Measurements from ENCODE around the gene HAO2. TPM values are rescaled to one million over a fixed set of nuclear protein-coding genes. Genes with fewer than 3 reads are reported as not detected.

The HAO2 gene
- total RNA-seq, 1 experiment from 2014 or later = not detected

DNA sequence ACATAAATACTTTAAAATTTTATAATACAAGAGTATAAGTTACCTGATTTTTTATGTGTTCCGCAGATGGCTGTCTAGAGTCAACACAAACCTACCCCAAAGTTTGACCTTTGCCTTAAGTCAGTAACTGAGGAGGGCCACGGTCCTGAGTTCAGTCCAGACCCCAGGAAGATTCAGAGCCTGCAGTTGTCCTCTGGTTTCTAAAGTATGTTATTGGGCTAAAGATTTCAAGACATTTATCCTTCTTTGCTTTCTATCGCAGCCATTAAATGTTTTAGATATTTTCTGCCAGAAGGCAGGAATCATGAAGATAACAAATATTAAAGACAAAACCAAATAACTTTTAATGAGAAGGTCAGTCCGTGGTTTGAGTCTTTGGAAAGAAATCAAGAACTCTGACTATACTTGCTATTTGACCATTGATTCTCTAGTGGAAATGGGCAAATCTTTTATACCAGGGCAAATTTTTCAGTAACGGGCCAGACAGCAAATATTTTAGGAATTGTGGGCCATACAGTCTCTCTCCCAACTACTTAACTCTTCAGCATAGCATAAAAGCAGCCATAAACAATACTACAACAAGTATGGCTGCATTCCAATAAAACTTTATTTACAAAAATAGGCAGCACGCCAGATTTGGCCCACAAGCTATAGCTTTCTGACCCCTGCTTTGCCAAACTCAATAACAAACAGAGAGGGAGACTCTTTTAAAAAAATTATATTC is 38.0 kb upstream of the HAO2 start:
- no peaks in the 10 kb centered on the region for H3K9me3 ChIP-seq (ENCODE audit: control insufficient read depth, insufficient read depth, low read depth, low read length)
- ChIA-PET CTCF (no interaction called here), POLR2A (no interaction called here)
- no peak overlapping the region for H3K27ac ChIP-seq (ENCODE audit: low read length)
- TF ChIP-seq, protein P1, sequence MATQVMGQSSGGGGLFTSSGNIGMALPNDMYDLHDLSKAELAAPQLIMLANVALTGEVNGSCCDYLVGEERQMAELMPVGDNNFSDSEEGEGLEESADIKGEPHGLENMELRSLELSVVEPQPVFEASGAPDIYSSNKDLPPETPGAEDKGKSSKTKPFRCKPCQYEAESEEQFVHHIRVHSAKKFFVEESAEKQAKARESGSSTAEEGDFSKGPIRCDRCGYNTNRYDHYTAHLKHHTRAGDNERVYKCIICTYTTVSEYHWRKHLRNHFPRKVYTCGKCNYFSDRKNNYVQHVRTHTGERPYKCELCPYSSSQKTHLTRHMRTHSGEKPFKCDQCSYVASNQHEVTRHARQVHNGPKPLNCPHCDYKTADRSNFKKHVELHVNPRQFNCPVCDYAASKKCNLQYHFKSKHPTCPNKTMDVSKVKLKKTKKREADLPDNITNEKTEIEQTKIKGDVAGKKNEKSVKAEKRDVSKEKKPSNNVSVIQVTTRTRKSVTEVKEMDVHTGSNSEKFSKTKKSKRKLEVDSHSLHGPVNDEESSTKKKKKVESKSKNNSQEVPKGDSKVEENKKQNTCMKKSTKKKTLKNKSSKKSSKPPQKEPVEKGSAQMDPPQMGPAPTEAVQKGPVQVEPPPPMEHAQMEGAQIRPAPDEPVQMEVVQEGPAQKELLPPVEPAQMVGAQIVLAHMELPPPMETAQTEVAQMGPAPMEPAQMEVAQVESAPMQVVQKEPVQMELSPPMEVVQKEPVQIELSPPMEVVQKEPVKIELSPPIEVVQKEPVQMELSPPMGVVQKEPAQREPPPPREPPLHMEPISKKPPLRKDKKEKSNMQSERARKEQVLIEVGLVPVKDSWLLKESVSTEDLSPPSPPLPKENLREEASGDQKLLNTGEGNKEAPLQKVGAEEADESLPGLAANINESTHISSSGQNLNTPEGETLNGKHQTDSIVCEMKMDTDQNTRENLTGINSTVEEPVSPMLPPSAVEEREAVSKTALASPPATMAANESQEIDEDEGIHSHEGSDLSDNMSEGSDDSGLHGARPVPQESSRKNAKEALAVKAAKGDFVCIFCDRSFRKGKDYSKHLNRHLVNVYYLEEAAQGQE (IDR thresholded peaks at IDR 0.05; ENCODE audit: insufficient read depth in 1 of 2, low read depth in 2 of 2, low read length in 1 of 2) = no peak
- TF ChIP-seq, protein P2, sequence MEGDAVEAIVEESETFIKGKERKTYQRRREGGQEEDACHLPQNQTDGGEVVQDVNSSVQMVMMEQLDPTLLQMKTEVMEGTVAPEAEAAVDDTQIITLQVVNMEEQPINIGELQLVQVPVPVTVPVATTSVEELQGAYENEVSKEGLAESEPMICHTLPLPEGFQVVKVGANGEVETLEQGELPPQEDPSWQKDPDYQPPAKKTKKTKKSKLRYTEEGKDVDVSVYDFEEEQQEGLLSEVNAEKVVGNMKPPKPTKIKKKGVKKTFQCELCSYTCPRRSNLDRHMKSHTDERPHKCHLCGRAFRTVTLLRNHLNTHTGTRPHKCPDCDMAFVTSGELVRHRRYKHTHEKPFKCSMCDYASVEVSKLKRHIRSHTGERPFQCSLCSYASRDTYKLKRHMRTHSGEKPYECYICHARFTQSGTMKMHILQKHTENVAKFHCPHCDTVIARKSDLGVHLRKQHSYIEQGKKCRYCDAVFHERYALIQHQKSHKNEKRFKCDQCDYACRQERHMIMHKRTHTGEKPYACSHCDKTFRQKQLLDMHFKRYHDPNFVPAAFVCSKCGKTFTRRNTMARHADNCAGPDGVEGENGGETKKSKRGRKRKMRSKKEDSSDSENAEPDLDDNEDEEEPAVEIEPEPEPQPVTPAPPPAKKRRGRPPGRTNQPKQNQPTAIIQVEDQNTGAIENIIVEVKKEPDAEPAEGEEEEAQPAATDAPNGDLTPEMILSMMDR (IDR thresholded peaks at IDR 0.05) = no peak
- DNase-seq (ENCODE audit: low read depth, low spot score) = no peak
- no peak for ATAC-seq
- BruUV-seq (replicated peaks) = no TSS peak
- no peaks in the 10 kb centered on the region; the same call in 1 of the 2 replicates for H3K27me3 ChIP-seq (ENCODE audit: control insufficient read depth, insufficient read depth, low read length)
- intact Hi-C loops (cut with micrococcal nuclease; ENCODE audit: unreplicated experiment) = no loop called here
- in situ Hi-C loops (cut with HindIII; ENCODE audit: low pct_unique_long_range_greater_than_20kb, low sequenced_read_pairs) = no loop called here
- no peaks in the 10 kb centered on the region; the same call in 1 of the 2 replicates for H3K4me1 ChIP-seq (ENCODE audit: control insufficient read depth, insufficient read depth, low read length)
- H3K36me3 ChIP-seq (ENCODE audit: control insufficient read depth, insufficient read depth, low read length) = no peaks in the 10 kb centered on the region
- H3K4me3 ChIP-seq (ENCODE audit: low read depth in 2 of 2, low read length in 2 of 2) = no peak overlapping the region

- no peak overlapping the region for H3K4me3 ChIP-seq (ENCODE audit: low read depth in 2 of 2, low read length in 2 of 2)
- H3K27me3 ChIP-seq (ENCODE audit: control insufficient read depth, insufficient read depth, low read length) = no peaks in the 10 kb centered on the region; the same call in 1 of the 2 replicates
- POLR2A ChIA-PET = no interaction called here
- no peak for ATAC-seq
- H3K27ac ChIP-seq (ENCODE audit: low read length) = no peak overlapping the region
- no TSS peak for BruUV-seq (replicated peaks)
- H3K4me1 ChIP-seq (ENCODE audit: control insufficient read depth, insufficient read depth, low read length) = no peaks in the 10 kb centered on the region; the same call in 1 of the 2 replicates
- H3K36me3 ChIP-seq (ENCODE audit: control insufficient read depth, insufficient read depth, low read length) = no peaks in the 10 kb centered on the region
- CTCF ChIA-PET = no interaction called here
- in situ Hi-C loops (cut with HindIII; ENCODE audit: low pct_unique_long_range_greater_than_20kb, low sequenced_read_pairs) (no loop called here), intact Hi-C loops (cut with micrococcal nuclease; ENCODE audit: unreplicated experiment) (no loop called here)
- DNase-seq (ENCODE audit: low read depth, low spot score) = no peak
- H3K9me3 ChIP-seq (ENCODE audit: control insufficient read depth, insufficient read depth, low read depth, low read length) = no peaks in the 10 kb centered on the region
- TF ChIP-seq TCF7L2 (IDR thresholded peaks at IDR 0.05; ENCODE audit: low read depth, low read length) = no peak
- no peak for TF ChIP-seq SIN3A (IDR thresholded peaks at IDR 0.05; ENCODE audit: borderline replicate concordance, insufficient read depth, low read depth, low read length)
- TF ChIP-seq, protein P1 (IDR thresholded peaks at IDR 0.05; ENCODE audit: insufficient read depth in 1 of 2, low read depth in 2 of 2, low read length in 1 of 2) = no peak
- TF ChIP-seq, protein P2 (IDR thresholded peaks at IDR 0.05) = no peak
- no peak for TF ChIP-seq POLR2AphosphoS5 (IDR thresholded peaks at IDR 0.05; ENCODE audit: low read depth, low read length)
These were observed 37.4 kb upstream of the HAO2 start for GRCh38 chr1:119331190-119331515.
